Fibroblast of the aortic adventitia (primary cell): ENCODE results near the gene SLC30A3. TPM values are rescaled to one million over a fixed set of nuclear protein-coding genes. Genes with fewer than 3 reads are reported as not detected.

Experiments used
- DNase-seq: peaks from one replicate; pipeline ENCODE4 v3.0.0-alpha.2; 2010; ENCODE audit warnings: low read depth
- H3K4me3 ChIP-seq: 2 replicates; pipeline ENCODE4 v1.5.1; 2011; ENCODE audit warnings: low read depth, mild to moderate bottlenecking, control low read depth, low read length, moderate library complexity
- total RNA-seq: library from RNA; depleted of rRNA; stranded (reverse); fragments of >200 nt; gene quantifications from 2 replicates; pipeline ENCODE4 v1.2.3, GENCODE V29; 2012; ENCODE audit warnings: low replicate concordance
- TF ChIP-seq, protein P1 (sequence below): IDR thresholded peaks from 2 replicates; pipeline ENCODE4 v1.5.1; 2011; ENCODE audit warnings: mild to moderate bottlenecking, low read length, control low read depth, inconsistent platforms; ENCODE audit not compliant: insufficient read depth

The SLC30A3 gene, protein sequence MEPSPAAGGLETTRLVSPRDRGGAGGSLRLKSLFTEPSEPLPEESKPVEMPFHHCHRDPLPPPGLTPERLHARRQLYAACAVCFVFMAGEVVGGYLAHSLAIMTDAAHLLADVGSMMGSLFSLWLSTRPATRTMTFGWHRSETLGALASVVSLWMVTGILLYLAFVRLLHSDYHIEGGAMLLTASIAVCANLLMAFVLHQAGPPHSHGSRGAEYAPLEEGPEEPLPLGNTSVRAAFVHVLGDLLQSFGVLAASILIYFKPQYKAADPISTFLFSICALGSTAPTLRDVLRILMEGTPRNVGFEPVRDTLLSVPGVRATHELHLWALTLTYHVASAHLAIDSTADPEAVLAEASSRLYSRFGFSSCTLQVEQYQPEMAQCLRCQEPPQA
- total RNA-seq = 0.09 and 0.25 TPM in 2 replicates

DNA sequence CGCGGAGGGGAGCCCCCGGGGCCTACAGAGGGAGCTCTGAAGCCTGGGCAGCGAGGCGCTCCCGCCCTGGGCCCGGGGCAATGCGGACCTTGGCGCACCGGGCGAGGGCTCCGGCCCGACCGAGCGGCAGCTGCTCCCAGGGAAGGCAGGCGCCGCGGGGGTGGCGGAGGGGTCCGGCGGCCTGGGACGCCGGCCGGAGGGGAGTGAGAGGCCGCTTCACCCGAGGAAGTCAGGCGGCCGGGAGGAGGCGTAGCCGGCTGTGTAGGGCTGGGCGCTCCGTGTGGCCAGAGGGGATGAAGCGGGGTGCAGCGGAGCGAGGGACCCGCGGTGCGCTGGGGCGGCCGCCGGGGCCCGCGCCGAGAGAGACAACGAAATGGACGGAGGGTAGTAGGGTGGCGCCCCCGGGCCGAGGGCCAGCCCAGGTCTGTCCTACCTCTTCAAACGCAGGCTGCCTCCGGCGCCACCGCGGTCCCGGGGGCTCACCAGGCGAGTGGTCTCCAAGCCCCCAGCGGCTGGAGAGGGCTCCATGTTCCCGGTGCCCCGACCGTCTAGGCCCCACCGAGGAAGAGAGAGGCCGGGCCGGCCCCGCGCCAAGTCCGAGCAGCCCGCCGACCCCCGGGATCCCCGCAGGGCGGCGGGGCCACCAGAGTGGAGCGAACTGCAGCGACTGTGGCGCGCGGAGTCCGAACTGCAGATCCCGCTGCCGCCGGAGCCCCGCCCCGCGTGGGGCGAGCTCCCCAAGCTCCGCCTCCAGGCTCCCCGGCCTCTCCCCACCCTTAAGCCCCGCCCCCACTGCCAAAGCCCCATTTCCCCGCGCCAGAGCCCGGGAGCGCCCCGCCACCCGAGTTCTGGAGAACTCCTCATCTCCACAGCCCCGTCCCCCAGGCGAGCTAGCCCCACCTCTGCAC is at the start of gene SLC30A3:
TSS of gene SLC30A3 (minus strand) at position 669 of the 908 bp plus-strand sequence. CDS start at position 528, 141 bp downstream.
- TF ChIP-seq, protein P1, sequence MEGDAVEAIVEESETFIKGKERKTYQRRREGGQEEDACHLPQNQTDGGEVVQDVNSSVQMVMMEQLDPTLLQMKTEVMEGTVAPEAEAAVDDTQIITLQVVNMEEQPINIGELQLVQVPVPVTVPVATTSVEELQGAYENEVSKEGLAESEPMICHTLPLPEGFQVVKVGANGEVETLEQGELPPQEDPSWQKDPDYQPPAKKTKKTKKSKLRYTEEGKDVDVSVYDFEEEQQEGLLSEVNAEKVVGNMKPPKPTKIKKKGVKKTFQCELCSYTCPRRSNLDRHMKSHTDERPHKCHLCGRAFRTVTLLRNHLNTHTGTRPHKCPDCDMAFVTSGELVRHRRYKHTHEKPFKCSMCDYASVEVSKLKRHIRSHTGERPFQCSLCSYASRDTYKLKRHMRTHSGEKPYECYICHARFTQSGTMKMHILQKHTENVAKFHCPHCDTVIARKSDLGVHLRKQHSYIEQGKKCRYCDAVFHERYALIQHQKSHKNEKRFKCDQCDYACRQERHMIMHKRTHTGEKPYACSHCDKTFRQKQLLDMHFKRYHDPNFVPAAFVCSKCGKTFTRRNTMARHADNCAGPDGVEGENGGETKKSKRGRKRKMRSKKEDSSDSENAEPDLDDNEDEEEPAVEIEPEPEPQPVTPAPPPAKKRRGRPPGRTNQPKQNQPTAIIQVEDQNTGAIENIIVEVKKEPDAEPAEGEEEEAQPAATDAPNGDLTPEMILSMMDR = no peak
- no peak for DNase-seq
- H3K4me3 ChIP-seq = peak within 1 kb of the TSS; percentile 54

DNA sequence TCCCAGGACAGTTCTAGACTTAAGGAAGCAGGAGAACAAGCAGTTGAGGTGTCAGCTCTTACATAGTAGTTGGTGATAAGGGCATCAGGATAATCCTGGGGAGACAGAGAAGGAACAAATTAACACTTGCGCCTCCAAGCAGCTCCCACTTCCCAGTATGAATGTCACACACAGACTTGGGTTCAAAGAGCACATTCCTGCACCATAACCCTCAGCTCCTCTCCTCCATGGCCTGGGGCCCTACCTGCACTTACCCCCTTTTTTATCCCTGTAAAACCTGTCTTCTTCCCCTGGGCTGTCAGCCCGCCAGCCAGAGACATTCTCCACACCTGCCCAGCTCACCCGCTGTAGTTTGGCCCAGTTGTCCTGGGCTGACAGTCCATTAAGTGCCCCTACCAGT is 49.3 kb upstream of the SLC30A3 start:
- no peak overlapping the region for H3K4me3 ChIP-seq
- no peak for DNase-seq
- TF ChIP-seq, protein P1 = no peak

DNA sequence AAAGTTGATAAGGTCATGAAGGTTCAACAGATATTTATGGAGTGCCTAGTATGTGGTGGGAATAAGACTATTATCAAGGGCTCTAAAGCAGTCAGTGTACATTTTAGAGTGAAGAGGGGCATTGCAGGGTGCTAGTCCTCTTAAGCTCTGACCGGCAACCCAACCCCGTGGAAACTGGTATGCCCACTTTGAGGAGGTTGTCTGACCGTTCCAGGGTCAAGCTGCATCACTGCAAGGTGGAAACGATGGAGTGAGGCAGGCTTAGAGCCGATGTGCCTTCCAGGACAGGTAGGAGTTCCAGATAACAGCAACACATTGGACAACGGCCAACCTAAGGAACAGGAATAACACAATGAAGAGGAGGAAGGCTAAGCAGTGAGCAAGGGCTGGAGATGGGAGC is 46.8 kb upstream of the SLC30A3 start:
- TF ChIP-seq, protein P1 = no peak
- DNase-seq = no peak
- no peak overlapping the region for H3K4me3 ChIP-seq

DNA sequence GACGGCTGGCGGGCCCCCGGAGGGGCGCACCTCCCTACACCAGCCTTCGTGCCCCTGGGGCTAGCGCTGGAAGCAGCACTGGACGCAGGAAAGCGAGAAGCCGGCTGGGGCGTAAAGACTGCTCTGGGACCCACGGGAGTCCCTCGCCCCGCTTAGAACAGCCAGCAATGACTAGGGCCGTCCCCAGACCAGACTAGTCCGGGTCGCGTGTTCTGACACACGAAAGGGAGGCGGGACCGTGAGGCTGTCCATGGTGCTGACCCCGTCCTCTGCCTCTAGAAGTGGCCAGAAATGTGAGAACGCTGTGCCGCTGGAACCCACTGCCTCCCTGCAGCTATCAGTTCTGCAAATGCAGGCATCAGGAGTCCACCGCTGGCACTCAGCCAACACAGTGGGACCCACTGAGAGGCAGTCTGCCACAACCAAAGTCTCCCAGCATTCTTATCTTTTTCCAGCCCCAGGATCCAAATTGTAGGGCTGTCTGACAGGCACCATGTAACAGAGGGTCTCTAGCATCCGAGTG is 45.6 kb upstream of the SLC30A3 start, which contains the start of gene UCN:
TSS of gene UCN (minus strand) at position 87 of the 523 bp plus-strand sequence. CDS start 550 bp downstream, outside the sequence.
- peak; percentile 36 for DNase-seq
- TF ChIP-seq, protein P1 = no peak

DNA sequence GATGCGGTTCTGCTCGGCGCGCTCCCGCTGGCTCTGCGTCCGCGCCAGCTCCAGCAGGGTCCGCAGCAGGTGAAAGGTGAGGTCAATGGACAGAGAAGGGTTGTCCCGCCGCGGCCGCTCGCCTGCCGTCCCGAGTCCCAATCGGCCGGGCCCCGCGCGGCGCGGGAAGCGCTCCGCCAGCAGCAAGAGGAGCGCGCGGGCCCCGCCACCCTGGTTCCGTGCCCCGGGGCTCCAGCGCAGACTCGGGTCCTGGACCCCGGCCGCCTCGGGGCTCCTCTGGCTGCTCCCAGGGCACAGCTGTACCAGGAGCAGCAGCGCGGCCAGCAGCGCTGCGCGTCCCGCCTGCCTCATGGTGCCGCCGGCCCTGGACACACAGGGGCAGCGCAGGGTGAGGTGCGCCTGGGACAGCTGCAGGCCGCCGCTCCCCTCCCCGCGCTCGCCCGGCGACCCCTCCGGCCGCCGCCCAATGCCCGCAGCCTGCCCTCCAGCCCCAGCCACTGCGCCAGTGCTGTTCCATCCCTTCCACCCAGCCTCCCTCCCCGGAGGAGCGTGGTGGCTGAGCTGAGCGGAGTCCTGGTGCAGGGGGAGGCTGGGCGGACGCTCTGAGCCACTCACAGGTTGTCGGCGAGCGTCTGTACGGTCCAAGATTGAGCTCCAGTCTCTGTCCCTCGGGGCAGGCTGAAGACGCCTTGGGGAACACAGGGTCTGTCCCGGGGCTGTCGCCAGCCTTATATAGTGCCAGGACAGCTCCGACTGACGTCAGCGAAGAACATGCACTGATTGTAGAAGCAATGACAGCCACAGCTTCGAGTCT is 44.9 kb upstream of the SLC30A3 start:
- TF ChIP-seq, protein P1 = no peak
- no peak for DNase-seq
- H3K4me3 ChIP-seq = no peak overlapping the region

More for the DNA sequence above, 45.6 kb upstream of the SLC30A3 start, which contains the start of gene UCN:
- H3K4me3 ChIP-seq = no peak within 1 kb of the TSS

DNA sequence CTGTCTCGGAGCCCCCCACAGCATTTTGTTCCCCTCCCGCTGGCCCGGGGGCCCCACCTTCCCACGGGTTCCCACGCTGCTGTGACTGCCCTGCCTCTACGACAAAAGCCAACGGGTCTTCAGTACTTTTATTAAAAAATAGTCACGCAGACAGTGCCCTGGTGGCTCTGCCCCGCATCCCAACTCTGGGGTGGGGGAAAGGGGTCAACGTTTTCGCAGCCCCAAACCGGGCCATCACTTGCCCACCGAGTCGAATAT is 44.4 kb upstream of the SLC30A3 start:
- no peak overlapping the region for H3K4me3 ChIP-seq
- TF ChIP-seq, protein P1 = no peak
- DNase-seq = no peak
